Measurements from ENCODE around the gene TNXB. TPM values are rescaled to one million over a fixed set of nuclear protein-coding genes. Genes with fewer than 3 reads are reported as not detected.

TNXB gene
- total RNA-seq, 1 experiment from 2014 or later = 3.0 TPM

GRCh38 chr6:32154514-32155161 lies 45.5 kb upstream of the TNXB start:
- CTCF ChIA-PET = interaction anchor here (0.6 to 1.1 kb wide), 11 partner anchors 9 to 1495 kb away, joined by 3 to 6 read pairs (median 3); partner anchors contain the start of gene EGFL8
- POLR2A ChIA-PET = interaction anchor here (0.7 to 1.1 kb wide), 5 partner anchors 14 to 36 kb away, joined by 3 to 6 read pairs (median 3); partner anchors contain the start of genes AGPAT1, ATF6B and FKBPL

GRCh38 chr6:32153564-32154513 lies 44.7 kb upstream of the TNXB start, which contains the start of gene PPT2:
Gene PPT2 (plus strand): TSS chr6:32154141. CDS start chr6:32154595, 454 bp downstream.
- peak within 1 kb of the TSS; percentile 83 for H3K27ac Mint-ChIP-seq (ENCODE audit: low read depth, unreplicated experiment)
- peaks cover 17% of the 10 kb centered on the region for H3K36me3 Mint-ChIP-seq (ENCODE audit: insufficient read depth, unreplicated experiment)
- no peaks in the 10 kb centered on the region for H3K27me3 Mint-ChIP-seq (ENCODE audit: insufficient read depth, unreplicated experiment)
- H3K4me3 Mint-ChIP-seq (ENCODE audit: unreplicated experiment) = peak within 1 kb of the TSS; percentile 86
- peaks cover 18% of the 10 kb centered on the region for H3K4me1 Mint-ChIP-seq (ENCODE audit: insufficient read depth, unreplicated experiment)
- no peak for TF ChIP-seq CTCF (IDR thresholded peaks at IDR 0.05; ENCODE audit: unreplicated experiment)
- BruUV-seq (replicated peaks) = TSS peak; percentile 46
- intact Hi-C loops (cut with micrococcal nuclease) = loop anchor here (1.0 to 10.0 kb wide), 4 partner anchors 23 to 179 kb away; partner anchors contain the start of gene DXO
- H3K9me3 Mint-ChIP-seq (ENCODE audit: unreplicated experiment) = no peaks in the 10 kb centered on the region
- ChIA-PET POLR2A (interaction anchor here (0.5 to 1.1 kb wide), 5 partner anchors 13 to 1273 kb away, joined by 3 to 6 read pairs (median 3); partner anchors contain the start of gene FKBPL), CTCF (interaction anchor here (0.6 to 1.1 kb wide), 10 partner anchors 8 to 1495 kb away, joined by 3 to 6 read pairs (median 4); partner anchors contain the start of gene EGFL8)
- DNase-seq (ENCODE audit: unreplicated experiment) = peak; percentile 79

More at GRCh38 chr6:32154514-32155161, 45.5 kb upstream of the TNXB start:
- no TSS peak for BruUV-seq (replicated peaks)
- Mint-ChIP-seq H3K36me3 (ENCODE audit: insufficient read depth, unreplicated experiment) (peaks cover 25% of the 10 kb centered on the region), H3K4me1 (ENCODE audit: insufficient read depth, unreplicated experiment) (peaks cover 18% of the 10 kb centered on the region), H3K4me3 (ENCODE audit: unreplicated experiment) (peak overlapping the region; percentile 86), H3K27ac (ENCODE audit: low read depth, unreplicated experiment) (peak overlapping the region; percentile 83), H3K27me3 (ENCODE audit: insufficient read depth, unreplicated experiment) (no peaks in the 10 kb centered on the region), H3K9me3 (ENCODE audit: unreplicated experiment) (no peaks in the 10 kb centered on the region)
- peak; percentile 56 for TF ChIP-seq CTCF (IDR thresholded peaks at IDR 0.05; ENCODE audit: unreplicated experiment)
- intact Hi-C loops (cut with micrococcal nuclease) = loop anchor here (1.0 to 10.0 kb wide), 4 partner anchors 23 to 180 kb away; partner anchors contain the start of gene DXO
- peak; percentile 71 for DNase-seq (ENCODE audit: unreplicated experiment)

GRCh38 chr6:32152769-32153563 lies 43.8 kb upstream of the TNXB start:
- ChIA-PET POLR2A (interaction anchor here (0.5 to 1.0 kb wide), 4 partner anchors 12 to 1274 kb away, joined by 3 to 9 read pairs (median 4); no protein-coding TSS in a partner anchor), CTCF (interaction anchor here (1.1 kb wide), 1 partner anchor 36 kb away, joined by 4 read pairs; no protein-coding TSS in a partner anchor)
- intact Hi-C loops (cut with micrococcal nuclease) = loop anchor here (10.0 kb wide), 1 partner anchor 178 kb away; the partner anchor contains the start of gene DXO
- H3K9me3 Mint-ChIP-seq (ENCODE audit: unreplicated experiment) = no peaks in the 10 kb centered on the region
- peaks cover 18% of the 10 kb centered on the region for H3K4me1 Mint-ChIP-seq (ENCODE audit: insufficient read depth, unreplicated experiment)
- no peak for TF ChIP-seq CTCF (IDR thresholded peaks at IDR 0.05; ENCODE audit: unreplicated experiment)
- no TSS peak for BruUV-seq (replicated peaks)
- DNase-seq (ENCODE audit: unreplicated experiment) = no peak
- peaks cover 16% of the 10 kb centered on the region for H3K36me3 Mint-ChIP-seq (ENCODE audit: insufficient read depth, unreplicated experiment)
- no peak overlapping the region for H3K27ac Mint-ChIP-seq (ENCODE audit: low read depth, unreplicated experiment)
- no peaks in the 10 kb centered on the region for H3K27me3 Mint-ChIP-seq (ENCODE audit: insufficient read depth, unreplicated experiment)
- H3K4me3 Mint-ChIP-seq (ENCODE audit: unreplicated experiment) = peak overlapping the region; percentile 86
